Liver (tissue), 3 donors: ENCODE data around the gene FYTTD1.

Experiments used
- ATF3 ChIP-seq: IDR thresholded peaks from 2 replicates; pipeline ENCODE4 v1.6.1; 2016; ENCODE audit warnings: antibody characterized with exemption
- CTCF ChIP-seq: fragments of 150-350 bp; IDR thresholded peaks from 2 replicates; pipeline ENCODE4 v1.5.1; 2017; ENCODE audit warnings: improper control_type of control experiment, low read depth, low read length; ENCODE audit not compliant: missing input control
- EGR1 ChIP-seq, 2 donors: IDR thresholded peaks; 2 replicates each; pipeline ENCODE4 v1.6.1; 2016 to 2018; ENCODE audit warnings: antibody characterized with exemption in 2 of 2, low read depth in 2 of 2
- GABPA ChIP-seq, 2 donors: IDR thresholded peaks in 1 of 2; conservative IDR thresholded peaks in 1 of 2; 2 replicates each; pipeline ENCODE4 v1.6.1; 2016; ENCODE audit warnings: antibody characterized with exemption in 2 of 2, mild to moderate bottlenecking in 1 of 2, moderate library complexity in 1 of 2
- HNF4G ChIP-seq: IDR thresholded peaks from 2 replicates; pipeline ENCODE4 v1.6.1; 2016; ENCODE audit warnings: antibody characterized with exemption
- JUND ChIP-seq, 2 donors: IDR thresholded peaks; 2 replicates each; pipeline ENCODE4 v1.6.1; 2016; ENCODE audit warnings: antibody characterized with exemption in 2 of 2
- RAD21 ChIP-seq, 2 donors: IDR thresholded peaks; 2 replicates each; pipeline ENCODE4 v1.6.1; 2016; ENCODE audit warnings: antibody characterized with exemption in 2 of 2, mild to moderate bottlenecking in 2 of 2
- REST ChIP-seq: IDR thresholded peaks from 2 replicates; pipeline ENCODE4 v1.6.1; 2016; ENCODE audit warnings: antibody characterized with exemption, mild to moderate bottlenecking
- RXRA ChIP-seq, 2 donors: IDR thresholded peaks; 2 replicates each; pipeline ENCODE4 v1.6.1; 2017 to 2018; ENCODE audit warnings: antibody characterized with exemption in 2 of 2, mild to moderate bottlenecking in 1 of 2
- SP1 ChIP-seq: IDR thresholded peaks from 2 replicates; pipeline ENCODE4 v1.6.1; 2018; ENCODE audit warnings: antibody characterized with exemption, mild to moderate bottlenecking
- TAF1 ChIP-seq: conservative IDR thresholded peaks from 2 replicates; pipeline ENCODE4 v1.6.1; 2016; ENCODE audit warnings: antibody characterized with exemption, mild to moderate bottlenecking
- YY1 ChIP-seq: IDR thresholded peaks from 2 replicates; pipeline ENCODE4 v1.6.1; 2016; ENCODE audit warnings: antibody characterized with exemption, mild to moderate bottlenecking
- donor health status: healthy.
- donor health status: healthy.

GRCh38 chr3:197728487-197728886 is 21.2 kb upstream of the FYTTD1 start:
- TF ChIP-seq CTCF = no peak
- TF ChIP-seq RAD21 (IDR thresholded peaks at IDR 0.05) = no peak
- TF ChIP-seq TAF1 = no peak
- TF ChIP-seq HNF4G = no peak
- no peak for TF ChIP-seq ATF3
- TF ChIP-seq GABPA (IDR thresholded peaks at IDR 0.05 in 1 of 2, conservative IDR thresholded peaks at IDR 0.05 in 1 of 2) = no peak
- no peak for TF ChIP-seq SP1
- no peak for TF ChIP-seq REST
- no peak for TF ChIP-seq YY1
- no peak for TF ChIP-seq RXRA (IDR thresholded peaks at IDR 0.05)
- no peak for TF ChIP-seq JUND (IDR thresholded peaks at IDR 0.05)
- no peak for TF ChIP-seq EGR1 (IDR thresholded peaks at IDR 0.05; ENCODE audit: low read depth in 2 of 2)
